ENCODE data around the gene PRCP.
A peak's percentile ranks its signal among the peaks of the same experiment; 100 is the strongest.

The PRCP gene

GRCh38 chr11:82906931-82907330 lies 6.7 kb upstream of the PRCP start:
- DNase-seq = no peak

- DNase-seq = peak; percentile 30
These were observed 6.0 kb upstream of the PRCP start for GRCh38 chr11:82906236-82906635.

GRCh38 chr11:82903843-82904586 lies 3.8 kb upstream of the PRCP start:
- DNase-seq = peak; percentile 25

- DNase-seq = no peak
These were observed 2.6 kb upstream of the PRCP start for GRCh38 chr11:82902880-82903279.

- peak; percentile 26 for DNase-seq
These were observed 1.8 kb upstream of the PRCP start for GRCh38 chr11:82901922-82902485.

GRCh38 chr11:82901165-82901921 lies 1.1 kb upstream of the PRCP start, which contains the start of gene DDIAS:
DDIAS (plus strand) TSS chr11:82901736; CDS start chr11:82914739, 13,003 bp downstream.
- peak; percentile 99 for DNase-seq

GRCh38 chr11:82899957-82900276 lies 313 bp downstream of the PRCP start:
- DNase-seq = no peak

GRCh38 chr11:82899186-82899820 lies 927 bp downstream of the PRCP start:
- DNase-seq = peak; percentile 10

GRCh38 chr11:82898241-82898640 lies 2.0 kb downstream of the PRCP start:
- DNase-seq = no peak

- DNase-seq = no peak
These were observed 4.0 kb downstream of the PRCP start for GRCh38 chr11:82896183-82896582.

- DNase-seq = no peak
These were observed 4.7 kb downstream of the PRCP start for GRCh38 chr11:82895437-82896091.

GRCh38 chr11:82892611-82893169 lies 7.5 kb downstream of the PRCP start:
- no peak for DNase-seq

- DNase-seq = no peak
These were observed 9.3 kb downstream of the PRCP start for GRCh38 chr11:82890936-82891335.

- DNase-seq = no peak
These were observed 10.3 kb downstream of the PRCP start for GRCh38 chr11:82890002-82890341.

GRCh38 chr11:82889133-82890001 lies 10.9 kb downstream of the PRCP start:
- DNase-seq = no peak

GRCh38 chr11:82883853-82884252 lies 16.4 kb downstream of the PRCP start:
- DNase-seq = no peak

GRCh38 chr11:82874646-82875523 lies 25.3 kb downstream of the PRCP start:
- peak; percentile 9 for DNase-seq

GRCh38 chr11:82873919-82874333 lies 26.3 kb downstream of the PRCP start:
- no peak for DNase-seq

GRCh38 chr11:82872377-82873150 lies 27.7 kb downstream of the PRCP start:
- DNase-seq = no peak

GRCh38 chr11:82871646-82872045 lies 28.6 kb downstream of the PRCP start:
- DNase-seq = no peak

All from NCI-H82 (cell line).